ENCODE results near the gene MCTP1.

The MCTP1 gene

GRCh38 chr5:94778299-94778698 lies 506.6 kb downstream of the MCTP1 start:
- FAIRE-seq, result no peak
- DNase-seq (ENCODE audit: low spot score), result no peak

GRCh38 chr5:94777056-94777880 lies 507.6 kb downstream of the MCTP1 start:
- DNase-seq (ENCODE audit: low spot score) (no peak), FAIRE-seq (no peak)

- DNase-seq (ENCODE audit: low spot score) (no peak), FAIRE-seq (no peak)
These were observed 508.7 kb downstream of the MCTP1 start for GRCh38 chr5:94776167-94776566.

GRCh38 chr5:94775088-94775487 lies 509.8 kb downstream of the MCTP1 start:
- FAIRE-seq, result no peak
- no peak for DNase-seq (ENCODE audit: low spot score)

GRCh38 chr5:94771742-94772141 lies 513.2 kb downstream of the MCTP1 start:
- FAIRE-seq (no peak), DNase-seq (ENCODE audit: low spot score) (no peak)

- no peak for DNase-seq (ENCODE audit: low spot score)
- no peak for FAIRE-seq
These were observed 514.9 kb downstream of the MCTP1 start for GRCh38 chr5:94769996-94770395.

GRCh38 chr5:94761786-94762185 lies 523.1 kb downstream of the MCTP1 start:
- DNase-seq (ENCODE audit: low spot score) (no peak), FAIRE-seq (no peak)

GRCh38 chr5:94761055-94761454 lies 523.8 kb downstream of the MCTP1 start:
- FAIRE-seq, result no peak
- no peak for DNase-seq (ENCODE audit: low spot score)

- FAIRE-seq, result no peak
- DNase-seq (ENCODE audit: low spot score), result no peak
These were observed 524.9 kb downstream of the MCTP1 start for GRCh38 chr5:94759961-94760360.

- DNase-seq (ENCODE audit: low spot score) (no peak), FAIRE-seq (no peak)
These were observed 525.9 kb downstream of the MCTP1 start for GRCh38 chr5:94759022-94759421.

- no peak for DNase-seq (ENCODE audit: low spot score)
- FAIRE-seq, result no peak
These were observed 530.1 kb downstream of the MCTP1 start for GRCh38 chr5:94754824-94755223.

GRCh38 chr5:94751460-94751859 lies 533.4 kb downstream of the MCTP1 start:
- DNase-seq (ENCODE audit: low spot score) (no peak), FAIRE-seq (no peak)

GRCh38 chr5:94750681-94751080 lies 534.2 kb downstream of the MCTP1 start:
- no peak for FAIRE-seq
- DNase-seq (ENCODE audit: low spot score), result no peak

- FAIRE-seq, result no peak
- DNase-seq (ENCODE audit: low spot score), result no peak
These were observed 535.9 kb downstream of the MCTP1 start for GRCh38 chr5:94749042-94749441.

- no peak for FAIRE-seq
- no peak for DNase-seq (ENCODE audit: low spot score)
These were observed 536.7 kb downstream of the MCTP1 start for GRCh38 chr5:94748212-94748611.

GRCh38 chr5:94747371-94747770 lies 537.5 kb downstream of the MCTP1 start:
- FAIRE-seq, result no peak
- DNase-seq (ENCODE audit: low spot score), result no peak

GRCh38 chr5:94746731-94747124 lies 538.2 kb downstream of the MCTP1 start:
- FAIRE-seq, result no peak
- no peak for DNase-seq (ENCODE audit: low spot score)

GRCh38 chr5:94745786-94746730 lies 538.8 kb downstream of the MCTP1 start:
- no peak for FAIRE-seq
- DNase-seq (ENCODE audit: low spot score), result peak; percentile 35

- no peak for FAIRE-seq
These were observed 540.0 kb downstream of the MCTP1 start for GRCh38 chr5:94744906-94745305.

GRCh38 chr5:94742852-94743251 lies 542.0 kb downstream of the MCTP1 start:
- DNase-seq (ENCODE audit: low spot score) (no peak), FAIRE-seq (no peak)

More at GRCh38 chr5:94744906-94745305, 540.0 kb downstream of the MCTP1 start:
- DNase-seq (ENCODE audit: low spot score), result no peak

GRCh38 chr5:94740286-94740685 lies 544.6 kb downstream of the MCTP1 start:
- FAIRE-seq (no peak), DNase-seq (ENCODE audit: low spot score) (no peak)

GRCh38 chr5:94736498-94736897 lies 548.4 kb downstream of the MCTP1 start:
- DNase-seq (ENCODE audit: low spot score), result no peak
- no peak for FAIRE-seq
